ENCODE measurements around the gene UQCC3.
"Not testable (repeated sequence)": the region's sequence is repeated elsewhere in the genome, so short reads cannot be mapped to it uniquely, and the experiment has no call there.

The UQCC3 gene

GRCh38 chr11:62665599-62666258 is 5.7 kb upstream of the UQCC3 start:
- peak; percentile 76 for DNase-seq (ENCODE audit: low read depth)

- no peak for DNase-seq (ENCODE audit: low read depth)
Measured at GRCh38 chr11:62666259-62666926, 5.1 kb upstream of the UQCC3 start.

- no peak for DNase-seq (ENCODE audit: low read depth)
Measured at GRCh38 chr11:62667460-62667859, 4.0 kb upstream of the UQCC3 start.

GRCh38 chr11:62669420-62670161 is 1.9 kb upstream of the UQCC3 start:
- no peak for DNase-seq (ENCODE audit: low read depth)

GRCh38 chr11:62671236-62671607 is 251 bp upstream of the UQCC3 start:
- DNase-seq (ENCODE audit: low read depth), result no peak

GRCh38 chr11:62673196-62673525 is 1.7 kb downstream of the UQCC3 start:
- DNase-seq (ENCODE audit: low read depth), result no peak

GRCh38 chr11:62675415-62675814 is 3.9 kb downstream of the UQCC3 start:
- not testable (repeated sequence) for DNase-seq (ENCODE audit: low read depth)

GRCh38 chr11:62676698-62677097 is 5.2 kb downstream of the UQCC3 start:
- DNase-seq (ENCODE audit: low read depth), result no peak

GRCh38 chr11:62677156-62677555 is 5.7 kb downstream of the UQCC3 start:
- DNase-seq (ENCODE audit: low read depth), result no peak

- no peak for DNase-seq (ENCODE audit: low read depth)
Measured at GRCh38 chr11:62677714-62678113, 6.2 kb downstream of the UQCC3 start.

GRCh38 chr11:62678433-62678769 is 6.9 kb downstream of the UQCC3 start:
- no peak for DNase-seq (ENCODE audit: low read depth)

- DNase-seq (ENCODE audit: low read depth), result peak; percentile 87
Measured at GRCh38 chr11:62678770-62679696, 7.6 kb downstream of the UQCC3 start, which contains the start of gene UBXN1. Gene UBXN1, minus strand, starts transcription at chr11:62679073. Its CDS starts 150 bp downstream, at chr11:62678923.

- peak; percentile 83 for DNase-seq (ENCODE audit: low read depth)
Measured at GRCh38 chr11:62680825-62681240, 9.4 kb downstream of the UQCC3 start.

- no peak for DNase-seq (ENCODE audit: low read depth)
Measured at GRCh38 chr11:62682518-62682917, 11.0 kb downstream of the UQCC3 start.

- no peak for DNase-seq (ENCODE audit: low read depth)
Measured at GRCh38 chr11:62687508-62688396, 16.3 kb downstream of the UQCC3 start.

- no peak for DNase-seq (ENCODE audit: low read depth)
Measured at GRCh38 chr11:62688491-62688890, 17.0 kb downstream of the UQCC3 start.

- peak; percentile 75 for DNase-seq (ENCODE audit: low read depth)
Measured at GRCh38 chr11:62689421-62690183, 18.1 kb downstream of the UQCC3 start, which contains the start of gene LRRN4CL. Gene LRRN4CL, minus strand, starts transcription at chr11:62689530. Its CDS starts 1,022 bp downstream, at chr11:62688508.

- not testable (repeated sequence) for DNase-seq (ENCODE audit: low read depth)
Measured at GRCh38 chr11:62693624-62694023, 22.2 kb downstream of the UQCC3 start.

GRCh38 chr11:62694455-62695167 is 23.1 kb downstream of the UQCC3 start:
- DNase-seq (ENCODE audit: low read depth), result peak; percentile 74

GRCh38 chr11:62702246-62702645 is 30.8 kb downstream of the UQCC3 start:
- peak; percentile 65 for DNase-seq (ENCODE audit: low read depth)

Data from amniotic epithelial cell (primary cell).